Measurements from ENCODE around the gene RAPGEF3.

- TF ChIP-seq PATZ1 (CRISPR knock-in tag; IDR thresholded peaks at IDR 0.05; ENCODE audit: borderline replicate concordance) (no peak), ARNTL (CRISPR knock-in tag; IDR thresholded peaks at IDR 0.05; ENCODE audit: borderline replicate concordance, low read depth) (no peak), SNAI2 (CRISPR knock-in tag; IDR thresholded peaks at IDR 0.05) (no peak)
Observed at GRCh38 chr12:47747596-47748506, 10.8 kb downstream of the RAPGEF3 start.
